Suppressor macrophage (primary cell): ENCODE measurements around the gene RENBP.

ENCODE experiments used
- DNase-seq, 4 experiments: peaks; one replicate each; pipeline ENCODE4 v3.0.0-alpha.2; 2020 to 2022

RENBP gene

GRCh38 chrX:153953892-153954557 is 9.6 kb upstream of the RENBP start:
- no peak for DNase-seq

GRCh38 chrX:153953342-153953830 is 8.9 kb upstream of the RENBP start:
- peak; percentile 62 to 79 (median 72) for DNase-seq

- DNase-seq = no peak
Measured at GRCh38 chrX:153952373-153953026, 8.1 kb upstream of the RENBP start.

GRCh38 chrX:153951683-153952372 is 7.4 kb upstream of the RENBP start:
- no peak for DNase-seq

GRCh38 chrX:153950127-153950526 is 5.7 kb upstream of the RENBP start:
- DNase-seq = no peak

- peak in 2 of 4 experiments; percentile 32 to 41 for DNase-seq
Measured at GRCh38 chrX:153948847-153949805, 4.7 kb upstream of the RENBP start.

GRCh38 chrX:153948002-153948466 is 3.6 kb upstream of the RENBP start:
- no peak for DNase-seq

GRCh38 chrX:153947009-153947769 is 2.7 kb upstream of the RENBP start:
- peak; percentile 78 to 87 (median 85) for DNase-seq

GRCh38 chrX:153945956-153946943 is 1.8 kb upstream of the RENBP start:
- DNase-seq = no peak

- DNase-seq = peak in 1 of 4 experiments; percentile 26
Measured at GRCh38 chrX:153944800-153945150, 332 bp upstream of the RENBP start.

- no peak for DNase-seq
Measured at GRCh38 chrX:153941336-153942252, 2.8 kb downstream of the RENBP start.

- no peak for DNase-seq
Measured at GRCh38 chrX:153939573-153939972, 4.9 kb downstream of the RENBP start.

- DNase-seq = no peak
Measured at GRCh38 chrX:153938226-153938786, 6.1 kb downstream of the RENBP start.

GRCh38 chrX:153937056-153937455 is 7.4 kb downstream of the RENBP start:
- DNase-seq = no peak

- no peak for DNase-seq
Measured at GRCh38 chrX:153935326-153935851, 9.1 kb downstream of the RENBP start.

- DNase-seq = peak; percentile 83 to 93 (median 88)
Measured at GRCh38 chrX:153934762-153935325, 9.6 kb downstream of the RENBP start, which contains the start of gene NAA10. NAA10 (minus strand) TSS chrX:153935037; CDS start chrX:153934904, 133 bp downstream.

GRCh38 chrX:153934148-153934761 is 10.2 kb downstream of the RENBP start:
- DNase-seq = peak in 1 of 4 experiments; percentile 34
